AG10803 (cell line): ENCODE measurements around the gene EFCAB6.

Source experiments
- DNase-seq: peaks from one replicate; pipeline ENCODE4 v3.0.0; 2010; ENCODE audit warnings: low read depth
- H3K4me3 ChIP-seq: 2 replicates; pipeline ENCODE4 v1.5.1; 2011; ENCODE audit warnings: mild to moderate bottlenecking, low read length, control low read depth
- TF ChIP-seq, protein P1 (sequence below): conservative IDR thresholded peaks from 2 replicates; pipeline ENCODE4 v1.5.1; 2011; ENCODE audit warnings: mild to moderate bottlenecking, low read length, control low read depth, inconsistent platforms

Gene EFCAB6

DNA sequence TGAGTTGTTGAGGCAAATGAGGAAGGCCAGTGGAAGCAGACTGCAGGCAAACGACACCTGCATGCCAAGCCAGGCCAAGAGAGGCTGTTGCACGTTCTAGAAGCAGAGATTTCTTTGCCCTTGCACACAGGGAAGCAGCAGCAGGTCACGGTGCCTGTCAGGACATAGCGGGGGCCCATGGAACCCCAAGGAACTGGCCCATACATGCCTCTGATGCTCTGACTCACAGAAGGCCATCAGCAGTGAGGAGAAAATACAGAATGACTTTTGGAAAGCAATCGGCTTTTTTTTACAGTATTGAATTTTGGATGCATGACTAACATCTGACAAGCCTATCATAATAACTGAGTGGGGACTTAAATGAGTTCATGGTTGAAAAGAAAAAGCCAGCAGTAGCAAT, 276.4 kb downstream of the EFCAB6 start:
- DNase-seq = no peak
- TF ChIP-seq, protein P1, sequence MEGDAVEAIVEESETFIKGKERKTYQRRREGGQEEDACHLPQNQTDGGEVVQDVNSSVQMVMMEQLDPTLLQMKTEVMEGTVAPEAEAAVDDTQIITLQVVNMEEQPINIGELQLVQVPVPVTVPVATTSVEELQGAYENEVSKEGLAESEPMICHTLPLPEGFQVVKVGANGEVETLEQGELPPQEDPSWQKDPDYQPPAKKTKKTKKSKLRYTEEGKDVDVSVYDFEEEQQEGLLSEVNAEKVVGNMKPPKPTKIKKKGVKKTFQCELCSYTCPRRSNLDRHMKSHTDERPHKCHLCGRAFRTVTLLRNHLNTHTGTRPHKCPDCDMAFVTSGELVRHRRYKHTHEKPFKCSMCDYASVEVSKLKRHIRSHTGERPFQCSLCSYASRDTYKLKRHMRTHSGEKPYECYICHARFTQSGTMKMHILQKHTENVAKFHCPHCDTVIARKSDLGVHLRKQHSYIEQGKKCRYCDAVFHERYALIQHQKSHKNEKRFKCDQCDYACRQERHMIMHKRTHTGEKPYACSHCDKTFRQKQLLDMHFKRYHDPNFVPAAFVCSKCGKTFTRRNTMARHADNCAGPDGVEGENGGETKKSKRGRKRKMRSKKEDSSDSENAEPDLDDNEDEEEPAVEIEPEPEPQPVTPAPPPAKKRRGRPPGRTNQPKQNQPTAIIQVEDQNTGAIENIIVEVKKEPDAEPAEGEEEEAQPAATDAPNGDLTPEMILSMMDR = no peak
- no peak overlapping the region for H3K4me3 ChIP-seq

DNA sequence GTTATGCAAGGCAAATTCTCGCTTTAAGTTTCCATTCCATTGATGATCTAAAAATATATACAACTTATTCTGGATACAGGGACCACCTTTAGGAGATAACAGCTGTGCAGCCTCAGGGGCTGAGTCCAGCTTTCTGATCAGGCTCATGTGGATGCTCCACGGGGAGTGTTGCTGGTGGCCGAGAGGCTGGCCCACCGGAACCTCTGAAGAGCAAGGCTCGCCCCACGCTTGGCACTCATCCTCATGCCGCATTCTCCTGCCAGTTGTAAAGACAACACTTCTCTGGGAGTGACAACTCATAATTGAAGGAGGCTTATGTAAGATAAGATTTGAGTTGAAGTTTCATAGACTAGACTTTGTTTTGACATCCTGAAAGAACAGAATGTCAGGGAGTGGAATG, 276.8 kb downstream of the EFCAB6 start:
- no peak for DNase-seq
- no peak overlapping the region for H3K4me3 ChIP-seq
- TF ChIP-seq, protein P1 = no peak

DNA sequence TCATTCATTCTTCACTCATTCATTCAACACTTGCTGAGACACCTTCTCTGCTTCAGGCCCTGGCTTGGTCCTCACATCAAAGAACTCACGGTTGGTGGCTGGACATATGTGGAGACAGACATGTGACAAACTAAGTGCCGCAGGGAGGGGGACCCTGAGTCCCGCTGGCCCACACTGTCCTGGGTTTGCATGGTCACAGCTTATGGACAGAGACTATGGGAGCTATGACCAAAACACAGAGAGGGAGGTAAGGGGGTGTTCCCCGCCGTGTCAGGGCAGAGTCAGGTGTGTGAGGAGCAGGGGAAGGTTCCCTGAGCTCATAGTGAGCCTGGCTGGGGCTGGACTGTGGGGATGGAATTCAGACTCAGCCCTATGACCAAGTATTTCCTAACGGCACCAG, 277.2 kb downstream of the EFCAB6 start:
- DNase-seq = no peak
- no peak overlapping the region for H3K4me3 ChIP-seq
- TF ChIP-seq, protein P1 = no peak

DNA sequence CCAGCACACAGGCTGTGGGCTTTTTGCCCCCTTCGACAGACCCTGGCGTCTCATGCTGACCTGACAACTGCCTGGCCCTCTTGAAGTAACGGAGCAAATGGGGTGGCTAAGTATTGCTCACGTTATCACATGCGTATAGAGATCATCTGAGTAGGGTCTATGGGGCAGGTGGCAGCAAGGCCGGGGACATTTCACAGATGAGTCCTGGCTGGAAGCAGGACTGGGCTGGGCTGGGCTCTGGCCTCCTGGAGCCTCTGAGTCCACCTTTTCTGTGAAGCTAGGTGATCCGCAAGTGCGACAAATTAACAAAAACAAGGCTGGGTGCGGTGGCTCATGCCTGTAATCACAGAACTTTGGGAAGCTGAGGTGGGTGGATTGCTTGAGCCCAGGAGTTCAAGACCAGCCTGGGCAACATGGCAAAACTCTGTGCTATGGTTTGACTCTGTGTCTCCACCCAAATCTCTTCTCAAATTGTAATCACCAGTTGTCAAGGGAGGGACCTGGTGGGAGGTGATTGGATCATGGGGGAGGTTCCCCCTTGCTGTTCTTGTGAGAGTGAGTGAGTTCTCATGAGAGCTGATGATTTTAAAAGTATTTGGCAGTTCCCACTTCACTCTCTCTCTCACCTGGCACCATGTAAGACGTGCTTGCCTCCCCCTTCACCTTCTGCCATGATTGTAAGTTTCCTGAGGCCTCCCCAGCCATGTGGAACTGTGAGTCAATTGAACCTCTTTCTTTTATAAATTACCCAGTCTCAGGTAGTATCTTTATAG, 278.3 kb downstream of the EFCAB6 start:
- TF ChIP-seq, protein P1 = no peak
- no peak overlapping the region for H3K4me3 ChIP-seq
- no peak for DNase-seq

DNA sequence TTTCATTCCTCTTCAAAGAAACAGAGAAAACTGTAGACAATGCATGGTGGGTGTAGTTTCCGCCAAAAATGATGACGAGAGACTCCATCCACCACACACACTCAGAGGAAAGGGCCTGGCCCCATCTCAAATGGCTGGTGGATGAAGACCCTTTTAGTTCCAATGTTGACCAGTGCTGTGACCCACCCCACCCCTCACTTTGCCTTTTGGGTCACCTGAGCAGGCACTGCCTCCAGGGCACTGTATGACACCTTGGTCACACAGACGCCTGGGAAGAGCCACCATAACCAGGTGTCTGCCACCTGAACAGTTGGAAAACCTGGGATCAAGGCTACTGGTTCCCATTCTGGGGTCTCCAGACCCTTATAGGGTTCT, 279.0 kb downstream of the EFCAB6 start:
- DNase-seq = no peak
- TF ChIP-seq, protein P1 = no peak
- H3K4me3 ChIP-seq = no peak overlapping the region

DNA sequence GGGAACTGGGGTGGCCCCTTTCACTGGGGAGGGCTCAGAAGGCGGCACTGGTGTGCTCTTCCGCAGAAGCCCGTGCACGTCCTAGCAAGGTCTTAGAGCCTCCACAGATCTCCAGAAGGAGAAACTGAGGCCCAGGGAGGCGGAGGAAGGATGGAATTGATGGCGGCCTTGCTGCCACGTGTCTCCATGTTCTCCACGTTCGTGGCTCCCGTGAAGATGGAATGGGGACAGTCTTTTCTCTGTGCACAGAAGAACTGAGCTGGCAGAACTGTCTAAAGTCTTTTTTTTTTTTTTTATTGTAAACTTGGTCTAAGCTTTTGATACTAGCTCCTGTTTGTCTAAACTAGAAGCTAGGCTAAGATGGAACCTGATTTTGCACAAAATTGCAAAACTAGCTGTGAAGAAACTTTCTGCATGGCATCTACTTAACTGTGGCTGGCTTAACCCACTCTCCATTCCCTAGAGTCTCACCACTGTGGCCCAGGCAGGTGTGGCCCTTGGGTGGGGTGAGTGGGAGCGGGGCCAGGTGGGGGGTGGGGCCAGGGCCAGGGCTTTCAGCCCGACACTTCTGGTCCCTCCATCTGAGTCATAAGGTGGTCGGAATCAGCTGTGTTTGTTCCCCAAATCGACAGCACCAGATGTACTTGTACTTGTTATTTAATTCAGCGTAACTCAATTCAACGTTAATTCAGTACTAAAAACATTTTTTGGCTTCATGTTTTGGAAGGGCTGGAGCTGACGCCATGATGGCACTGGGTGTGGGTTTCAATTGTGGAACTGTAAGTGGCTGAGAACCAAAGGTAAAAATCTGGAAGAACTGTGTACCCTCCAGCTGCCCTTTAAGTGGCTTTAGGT, 279.6 kb downstream of the EFCAB6 start:
- TF ChIP-seq, protein P1 = no peak
- no peak overlapping the region for H3K4me3 ChIP-seq
- no peak for DNase-seq

DNA sequence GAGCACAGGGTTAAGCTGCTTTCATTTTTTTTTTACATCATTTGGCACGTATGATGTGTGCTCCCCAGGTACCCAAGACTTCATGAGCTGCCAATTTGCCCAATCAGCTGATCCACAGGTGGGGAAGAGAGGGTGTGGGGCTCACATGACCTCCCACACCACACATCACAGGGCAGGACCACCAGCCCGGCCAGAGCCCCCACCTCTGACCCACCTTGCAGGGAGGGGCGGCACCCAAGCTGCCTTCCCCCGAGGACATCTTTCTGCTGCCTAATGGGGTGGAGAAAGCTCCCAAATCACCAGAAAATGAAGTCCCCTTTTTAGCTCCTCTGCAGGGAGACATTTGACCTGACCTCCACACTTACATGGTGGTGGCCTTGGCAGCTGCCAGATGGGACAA, 280.5 kb downstream of the EFCAB6 start:
- no peak for DNase-seq
- no peak overlapping the region for H3K4me3 ChIP-seq
- TF ChIP-seq, protein P1 = no peak
